OCI-LY1 (cell line): ENCODE results near the gene CRADD.

Experiments used
- EZH2 ChIP-seq: fragments of 200-600 bp; sonication (generic), shearing (Covaris generic); IDR thresholded peaks from 2 replicates; pipeline ENCODE4 v1.8.0; 2017; ENCODE audit warnings: borderline replicate concordance, mixed run types, mild to moderate bottlenecking, antibody characterized with exemption, low read length, moderate library complexity, mixed read lengths
- TF ChIP-seq, protein P1 (sequence below): fragments of 200-600 bp; sonication (generic), shearing (Covaris generic); IDR thresholded peaks from 2 replicates; pipeline ENCODE4 v1.5.1; 2017; ENCODE audit warnings: mild to moderate bottlenecking, antibody characterized with exemption, low read length, moderate library complexity, mixed read lengths

DNA sequence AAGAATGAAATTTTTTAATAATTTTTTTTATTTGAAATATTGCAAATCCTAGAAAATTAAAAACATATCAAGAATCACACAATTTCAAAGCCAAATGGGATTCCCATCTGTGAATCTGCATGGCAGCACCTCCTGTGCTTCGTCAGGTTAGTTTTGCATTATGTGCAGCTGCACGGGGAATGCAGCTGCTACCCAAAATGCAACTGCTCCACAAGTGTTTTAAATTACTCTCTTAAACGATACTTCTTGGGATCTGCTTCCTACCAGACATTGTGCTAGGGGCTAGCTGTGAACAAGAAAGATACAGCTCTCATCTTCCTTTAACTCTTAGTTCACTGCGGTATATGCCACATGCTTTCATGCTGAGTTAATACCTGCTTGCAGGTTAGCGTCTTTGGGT lies 154.2 kb downstream of the CRADD start:
- no peak for TF ChIP-seq EZH2
- TF ChIP-seq, protein P1, sequence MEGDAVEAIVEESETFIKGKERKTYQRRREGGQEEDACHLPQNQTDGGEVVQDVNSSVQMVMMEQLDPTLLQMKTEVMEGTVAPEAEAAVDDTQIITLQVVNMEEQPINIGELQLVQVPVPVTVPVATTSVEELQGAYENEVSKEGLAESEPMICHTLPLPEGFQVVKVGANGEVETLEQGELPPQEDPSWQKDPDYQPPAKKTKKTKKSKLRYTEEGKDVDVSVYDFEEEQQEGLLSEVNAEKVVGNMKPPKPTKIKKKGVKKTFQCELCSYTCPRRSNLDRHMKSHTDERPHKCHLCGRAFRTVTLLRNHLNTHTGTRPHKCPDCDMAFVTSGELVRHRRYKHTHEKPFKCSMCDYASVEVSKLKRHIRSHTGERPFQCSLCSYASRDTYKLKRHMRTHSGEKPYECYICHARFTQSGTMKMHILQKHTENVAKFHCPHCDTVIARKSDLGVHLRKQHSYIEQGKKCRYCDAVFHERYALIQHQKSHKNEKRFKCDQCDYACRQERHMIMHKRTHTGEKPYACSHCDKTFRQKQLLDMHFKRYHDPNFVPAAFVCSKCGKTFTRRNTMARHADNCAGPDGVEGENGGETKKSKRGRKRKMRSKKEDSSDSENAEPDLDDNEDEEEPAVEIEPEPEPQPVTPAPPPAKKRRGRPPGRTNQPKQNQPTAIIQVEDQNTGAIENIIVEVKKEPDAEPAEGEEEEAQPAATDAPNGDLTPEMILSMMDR, result no peak
